Urothelium cell line (cell line): ENCODE data around the gene UGT1A7.
"Not testable (repeated sequence)": the region's sequence is repeated elsewhere in the genome, so short reads cannot be mapped to it uniquely, and the experiment has no call there.

Source experiments
- DNase-seq: peaks from one replicate; pipeline ENCODE4 v3.0.0; 2011; ENCODE audit warnings: low spot score, mixed read lengths
- FAIRE-seq: peaks from 2 replicates; lab custom pipeline; 2011; peaks lifted over from hg19 to GRCh38; lab: Jason Lieb, UNC

Gene UGT1A7

DNA sequence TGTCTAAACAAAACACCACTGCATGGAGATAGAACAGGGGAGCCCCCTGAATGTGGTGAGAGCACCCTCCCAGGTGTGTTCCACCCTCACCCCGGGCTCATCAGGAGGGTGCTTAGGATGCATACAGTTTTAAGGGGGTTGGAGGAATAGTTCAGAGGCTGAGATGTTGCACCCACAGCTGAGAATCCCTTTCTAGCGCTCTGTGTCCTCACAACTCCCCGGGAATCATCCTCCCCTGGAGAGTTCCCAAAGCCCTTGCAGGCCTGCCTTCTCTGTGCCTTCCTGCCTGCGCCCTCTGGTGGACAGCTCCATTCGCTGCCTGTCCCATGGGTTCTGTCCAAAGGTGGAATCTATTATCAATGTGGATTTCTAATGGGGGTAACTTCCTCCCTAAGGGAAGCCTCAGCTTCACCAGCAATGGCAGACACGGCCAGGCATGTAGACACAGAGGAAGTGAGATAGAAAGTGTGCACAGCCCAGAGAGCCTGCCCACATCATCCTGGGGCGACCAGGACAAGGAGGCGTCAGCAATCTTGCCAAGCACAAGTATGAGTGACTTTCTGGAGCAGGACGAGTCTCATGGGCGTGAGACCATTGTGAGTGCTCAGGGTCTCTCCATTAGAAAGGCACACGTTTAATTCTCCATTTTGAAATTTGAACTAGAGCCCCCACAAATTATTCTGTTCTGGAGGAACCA is 29.8 kb downstream of the UGT1A7 start:
- FAIRE-seq, result peak; percentile 20
- peak; percentile 75 for DNase-seq

DNA sequence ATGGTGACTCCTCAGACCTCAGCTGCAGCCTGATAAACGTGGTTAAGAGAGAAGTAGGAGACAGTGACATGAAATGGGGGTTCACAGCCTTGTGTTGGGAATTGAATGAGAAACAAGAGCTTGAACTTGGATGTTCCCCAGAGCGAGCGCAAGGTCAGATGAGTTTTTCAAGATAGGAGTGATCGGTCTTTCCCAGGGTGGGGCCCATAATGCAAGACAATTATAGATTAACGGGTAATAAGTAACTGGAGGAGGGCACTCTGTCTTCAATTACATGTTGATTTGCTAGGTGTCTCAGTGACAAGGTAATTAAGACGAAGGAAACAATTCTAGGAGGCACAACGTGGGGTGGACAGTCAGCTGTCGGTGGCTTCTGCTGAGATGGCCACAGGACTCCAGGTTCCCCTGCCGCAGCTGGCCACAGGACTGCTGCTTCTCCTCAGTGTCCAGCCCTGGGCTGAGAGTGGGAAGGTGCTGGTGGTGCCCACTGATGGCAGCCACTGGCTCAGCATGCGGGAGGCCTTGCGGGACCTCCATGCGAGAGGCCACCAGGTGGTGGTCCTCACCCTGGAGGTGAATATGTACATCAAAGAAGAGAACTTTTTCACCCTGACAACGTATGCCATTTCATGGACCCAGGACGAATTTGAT is 31.0 kb downstream of the UGT1A7 start, which contains the start of gene UGT1A5:
TSS of gene UGT1A5 (plus strand) at position 297 of the 651 bp plus-strand sequence. CDS start at position 382, 85 bp downstream.
- no peak for FAIRE-seq
- DNase-seq, result no peak

DNA sequence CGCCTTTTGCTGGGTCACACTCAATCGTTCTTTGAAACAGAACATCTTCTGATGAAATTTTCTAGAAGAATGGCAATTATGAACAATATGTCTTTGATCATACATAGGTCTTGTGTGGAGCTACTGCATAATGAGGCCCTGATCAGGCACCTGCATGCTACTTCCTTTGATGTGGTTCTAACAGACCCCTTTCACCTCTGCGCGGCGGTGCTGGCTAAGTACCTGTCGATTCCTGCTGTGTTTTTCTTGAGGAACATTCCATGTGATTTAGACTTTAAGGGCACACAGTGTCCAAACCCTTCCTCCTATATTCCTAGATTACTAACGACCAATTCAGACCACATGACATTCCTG is 31.5 kb downstream of the UGT1A7 start:
- FAIRE-seq (no peak), DNase-seq (no peak)

DNA sequence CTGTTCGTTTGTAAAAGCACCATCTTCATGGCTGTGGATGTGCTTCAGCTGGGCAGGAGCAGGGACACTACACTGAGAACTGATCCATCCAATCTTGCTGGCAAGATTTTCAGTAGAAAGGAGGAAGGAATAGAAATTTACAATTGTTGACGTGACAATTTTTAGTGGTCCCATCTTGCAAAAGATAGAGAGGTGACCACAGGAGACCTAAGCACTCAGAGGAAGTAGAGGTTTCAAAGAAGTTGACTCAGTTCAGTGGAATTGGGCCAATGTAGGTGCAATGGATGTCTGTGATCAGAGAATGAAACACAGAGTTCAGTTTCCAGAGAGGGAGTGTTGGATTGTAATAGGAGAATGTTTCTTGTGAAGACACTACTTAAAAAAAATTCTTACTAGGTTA is 32.4 kb downstream of the UGT1A7 start:
- DNase-seq (no peak), FAIRE-seq (no peak)

DNA sequence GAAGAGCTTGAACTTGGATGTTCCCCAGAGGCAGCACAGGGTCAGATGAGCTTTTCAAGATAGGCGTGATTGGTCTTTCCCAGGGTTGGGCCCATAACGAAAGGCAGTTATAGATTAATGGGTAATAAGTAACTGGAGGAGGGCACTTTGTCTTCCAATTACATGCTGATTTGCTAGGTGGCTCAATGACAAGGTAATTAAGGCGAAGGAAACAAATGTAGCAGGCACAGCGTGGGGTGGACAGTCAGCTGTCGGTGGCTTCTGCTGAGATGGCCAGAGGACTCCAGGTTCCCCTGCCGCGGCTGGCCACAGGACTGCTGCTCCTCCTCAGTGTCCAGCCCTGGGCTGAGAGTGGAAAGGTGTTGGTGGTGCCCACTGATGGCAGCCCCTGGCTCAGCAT is 36.9 kb downstream of the UGT1A7 start, which contains the start of gene UGT1A4:
TSS of gene UGT1A4 (plus strand) at position 185 of the 400 bp plus-strand sequence. CDS start at position 270, 85 bp downstream.
- no peak for DNase-seq
- FAIRE-seq, result no peak

DNA sequence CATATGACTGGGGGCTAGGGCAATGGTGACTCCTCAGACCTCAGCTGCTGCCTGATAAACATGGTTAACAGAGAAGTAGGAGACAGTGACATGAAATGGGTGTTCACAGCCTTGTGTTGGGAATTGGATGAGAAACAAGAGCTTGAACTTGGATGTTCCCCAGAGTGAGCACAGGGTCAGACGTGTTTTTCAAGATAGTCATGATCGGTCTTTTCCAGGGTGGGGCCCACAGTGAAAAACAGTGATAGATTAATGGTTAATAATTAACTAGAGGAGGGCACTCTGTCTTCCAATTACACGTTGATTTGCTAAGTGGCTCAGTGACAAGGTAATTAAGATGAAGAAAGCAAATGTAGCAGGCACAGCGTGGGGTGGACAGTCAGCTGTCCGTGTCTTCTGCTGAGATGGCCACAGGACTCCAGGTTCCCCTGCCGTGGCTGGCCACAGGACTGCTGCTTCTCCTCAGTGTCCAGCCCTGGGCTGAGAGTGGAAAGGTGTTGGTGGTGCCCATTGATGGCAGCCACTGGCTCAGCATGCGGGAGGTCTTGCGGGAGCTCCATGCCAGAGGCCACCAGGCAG is 47.1 kb downstream of the UGT1A7 start, which contains the start of gene UGT1A3:
TSS of gene UGT1A3 (plus strand) at position 320 of the 579 bp plus-strand sequence. CDS start at position 405, 85 bp downstream.
- DNase-seq (no peak), FAIRE-seq (no peak)

DNA sequence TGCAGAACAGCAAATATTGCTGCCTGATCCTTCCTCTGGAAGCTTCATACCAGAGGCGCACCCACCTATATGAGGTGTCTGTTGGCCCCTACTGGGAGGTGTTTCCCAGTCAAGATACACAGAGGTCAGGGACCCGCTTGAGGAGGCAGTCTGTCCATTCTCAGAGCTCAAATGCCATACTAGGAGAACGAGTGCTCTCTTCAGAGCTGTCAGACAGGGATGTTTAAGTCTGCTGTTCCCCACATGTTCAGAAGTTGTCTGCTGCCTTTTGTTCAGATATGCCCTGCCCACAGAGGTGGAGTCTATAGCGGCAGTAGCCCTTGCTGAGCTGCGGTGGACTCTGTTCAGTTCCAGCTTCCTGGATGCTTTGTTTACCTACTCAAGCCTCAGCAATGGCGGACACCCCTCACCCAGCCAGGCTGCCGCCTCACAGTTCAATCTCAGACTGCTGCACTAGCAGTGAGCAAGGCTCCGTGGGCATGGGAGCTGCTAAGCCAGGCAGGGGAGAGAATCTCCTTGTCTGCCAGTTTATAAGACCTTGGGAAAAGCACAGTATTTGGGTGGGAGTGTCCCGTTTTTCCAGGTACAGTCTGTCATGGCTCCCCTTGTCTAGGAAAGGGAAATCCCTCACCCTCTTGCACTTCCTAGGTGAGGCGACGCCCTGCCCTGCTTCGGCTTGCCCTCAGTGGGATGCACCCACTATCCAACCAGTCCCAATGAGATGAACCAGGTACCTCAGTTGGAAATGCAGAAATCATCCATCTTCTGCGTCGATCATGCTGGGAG is 55.4 kb downstream of the UGT1A7 start:
- DNase-seq, FAIRE-seq: not testable (repeated sequence)

DNA sequence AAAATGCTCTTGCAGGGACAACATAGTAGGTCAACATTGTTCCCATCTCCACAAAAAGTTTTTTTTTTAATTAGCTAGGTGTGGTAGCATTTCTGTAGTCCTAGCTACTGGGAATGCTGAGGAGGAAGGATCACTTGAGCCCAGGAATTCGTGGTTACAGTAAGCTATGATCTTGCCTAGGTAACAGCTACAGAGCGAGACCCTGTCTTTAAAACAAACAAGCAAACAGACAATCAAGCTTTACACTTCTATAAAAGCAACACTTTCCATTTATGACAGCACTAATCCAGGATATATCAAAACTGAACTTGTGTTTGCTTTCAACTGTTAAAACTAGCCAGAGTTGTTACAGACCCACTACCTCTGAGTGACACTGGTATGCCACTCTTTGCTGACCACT is 59.2 kb downstream of the UGT1A7 start:
- DNase-seq (no peak), FAIRE-seq (no peak)

DNA sequence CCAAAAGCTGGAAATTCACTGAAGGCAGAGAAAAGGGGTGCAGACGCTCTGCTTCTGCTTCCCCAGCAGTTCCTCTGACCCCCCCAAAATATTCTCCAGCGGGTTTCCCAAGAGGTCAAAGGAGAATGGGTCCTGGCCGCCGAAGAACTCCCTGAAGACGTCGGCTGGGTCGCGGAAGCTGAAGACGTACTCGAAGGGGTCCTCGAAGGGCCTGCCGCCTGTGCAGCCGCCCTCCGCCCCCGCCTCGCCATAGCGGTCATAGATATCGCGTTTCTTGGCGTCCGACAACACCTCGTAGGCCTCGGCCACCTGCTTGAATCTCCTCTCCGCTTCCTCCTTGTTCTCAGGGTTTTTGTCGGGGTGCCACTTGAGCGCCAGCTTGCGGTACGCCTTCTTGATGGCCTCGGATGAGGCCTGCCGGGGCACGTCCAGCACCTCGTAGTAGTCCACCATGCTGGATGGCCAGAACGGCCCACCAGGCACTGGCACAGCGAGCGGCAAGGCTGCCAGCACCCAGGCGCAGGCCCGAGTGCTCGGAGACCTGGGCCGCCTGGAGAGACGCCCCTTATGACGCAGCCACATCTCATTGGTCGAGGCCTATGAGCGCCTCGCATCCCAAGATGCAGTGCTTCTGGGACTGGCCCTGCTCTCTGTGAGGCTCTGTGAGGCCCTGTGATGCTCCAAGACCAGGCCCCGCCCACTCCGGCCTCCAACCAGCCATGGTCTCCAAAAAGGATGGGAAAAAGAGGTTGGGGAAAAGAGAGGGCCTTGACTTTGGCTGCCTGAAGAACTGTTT is 62.0 kb downstream of the UGT1A7 start:
- no peak for FAIRE-seq
- no peak for DNase-seq

DNA sequence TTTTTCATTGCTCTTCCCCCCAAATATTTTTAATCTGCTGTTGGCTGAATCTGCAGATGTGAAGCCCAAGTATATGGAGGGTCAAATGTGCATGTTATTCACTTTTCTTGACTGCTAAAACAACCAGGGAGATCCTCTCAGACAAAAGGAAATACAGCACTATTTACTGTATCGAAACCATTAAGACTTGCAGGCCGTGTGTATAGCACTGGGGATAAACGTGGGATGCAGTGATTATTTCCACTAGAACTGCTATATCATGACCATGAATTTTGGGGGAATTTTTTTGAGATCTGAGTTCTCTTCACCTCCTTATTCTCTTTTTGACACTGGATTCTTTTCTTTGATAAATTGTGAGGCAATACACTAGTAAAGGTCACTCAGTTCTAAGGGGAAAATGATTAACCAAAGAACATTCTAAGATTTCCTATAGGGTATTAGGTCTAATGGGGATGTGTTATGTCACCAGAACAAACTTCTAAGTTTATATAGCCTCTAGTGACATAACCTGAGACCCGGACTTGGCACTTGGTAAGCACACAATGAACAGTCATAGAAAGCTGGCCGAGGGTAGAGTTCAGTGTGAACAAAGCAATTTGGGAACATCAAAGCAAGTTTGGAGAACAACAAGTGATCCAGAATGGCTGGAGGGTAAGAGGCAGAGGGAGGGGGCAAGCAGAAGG is 63.5 kb downstream of the UGT1A7 start:
- FAIRE-seq (no peak), DNase-seq (no peak)

DNA sequence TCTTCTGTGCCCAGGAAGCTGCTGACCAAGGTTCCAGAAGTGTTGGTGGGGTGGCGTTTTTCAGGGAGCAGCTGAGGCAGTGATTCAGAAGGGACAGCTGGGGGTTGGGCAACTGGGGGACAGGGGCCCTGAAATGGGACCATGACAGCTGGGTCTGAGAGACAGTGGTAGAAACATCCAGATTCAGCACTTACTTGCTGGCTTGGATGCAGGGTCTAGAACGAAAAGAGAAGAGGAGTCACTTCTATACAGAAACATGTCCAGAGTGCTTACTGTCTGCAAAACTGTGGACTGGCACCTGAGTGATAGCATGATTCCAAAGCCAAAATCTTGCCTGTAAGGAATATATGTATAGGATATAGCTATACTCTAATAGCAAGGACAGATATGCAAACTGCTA is 64.1 kb downstream of the UGT1A7 start:
- DNase-seq, FAIRE-seq: not testable (repeated sequence)

DNA sequence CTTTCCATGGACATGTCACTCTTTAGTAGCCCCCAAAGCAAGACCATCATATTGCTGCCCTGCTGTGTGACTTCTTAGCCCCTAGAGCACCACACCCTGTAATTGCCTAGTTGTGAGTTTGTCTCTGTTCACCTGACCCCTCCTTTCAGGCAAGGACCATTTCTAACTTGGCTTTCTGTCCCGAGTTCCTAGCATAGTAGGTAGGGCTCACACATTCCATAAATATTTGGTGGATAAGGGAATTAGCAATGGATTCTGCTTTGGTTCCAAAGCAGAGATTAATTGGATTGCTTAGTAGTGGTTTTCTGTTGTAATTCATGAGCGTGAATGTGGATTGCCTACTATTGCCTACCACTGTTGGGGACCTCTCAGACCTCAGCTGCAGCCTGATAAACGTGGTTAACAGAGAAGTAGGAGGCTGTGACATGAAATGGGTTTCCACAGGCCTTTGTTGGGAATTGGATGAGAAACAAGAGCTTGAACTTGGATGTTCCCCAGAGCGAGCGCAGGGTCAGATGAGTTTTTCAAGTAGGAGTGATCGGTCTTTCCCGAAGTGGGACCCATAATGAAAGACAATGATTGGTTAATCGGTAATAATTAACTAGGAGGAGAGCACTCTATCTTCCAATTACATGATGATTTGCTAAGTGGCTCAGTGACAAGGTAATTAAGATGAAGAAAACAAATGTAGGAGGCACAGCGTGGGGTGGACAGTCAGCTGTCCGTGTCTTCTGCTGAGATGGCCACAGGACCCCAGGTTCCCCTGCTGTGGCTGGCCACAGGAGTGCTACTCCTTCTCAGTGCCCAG is 65.0 kb downstream of the UGT1A7 start:
- FAIRE-seq, result peak; percentile 86
- DNase-seq, result no peak

DNA sequence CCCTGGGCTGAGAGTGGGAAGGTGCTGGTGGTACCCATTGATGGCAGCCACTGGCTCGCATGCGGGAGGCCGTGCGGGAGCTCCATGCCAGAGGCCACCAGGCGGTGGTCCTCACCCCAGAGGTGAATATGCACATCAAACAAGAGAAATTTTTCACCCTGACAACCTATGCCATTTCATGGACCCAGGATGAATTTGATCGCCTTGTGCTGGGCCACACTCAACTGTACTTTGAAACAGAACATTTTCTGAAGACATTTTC is 65.5 kb downstream of the UGT1A7 start:
- FAIRE-seq (no peak), DNase-seq (no peak)

DNA sequence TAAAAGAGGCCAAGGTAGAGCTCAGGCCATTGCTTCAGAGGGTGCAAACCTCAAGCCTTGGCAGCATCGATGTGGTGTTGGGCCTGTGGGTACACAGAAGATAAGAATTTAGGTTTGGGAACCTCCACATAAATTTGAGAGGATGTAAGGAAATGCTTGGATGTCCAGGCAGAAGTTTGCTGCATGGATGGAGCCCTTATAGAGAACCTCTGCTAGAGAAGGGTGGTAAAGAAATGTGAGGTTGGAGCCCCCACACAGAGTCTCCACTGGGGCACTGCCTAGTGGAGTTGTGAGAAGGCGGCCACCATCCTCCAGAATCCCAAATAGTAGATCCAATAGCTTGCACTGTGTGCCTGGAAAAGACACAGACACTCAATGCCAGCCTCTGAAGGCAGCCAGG is 69.0 kb downstream of the UGT1A7 start:
- DNase-seq, FAIRE-seq: not testable (repeated sequence)

DNA sequence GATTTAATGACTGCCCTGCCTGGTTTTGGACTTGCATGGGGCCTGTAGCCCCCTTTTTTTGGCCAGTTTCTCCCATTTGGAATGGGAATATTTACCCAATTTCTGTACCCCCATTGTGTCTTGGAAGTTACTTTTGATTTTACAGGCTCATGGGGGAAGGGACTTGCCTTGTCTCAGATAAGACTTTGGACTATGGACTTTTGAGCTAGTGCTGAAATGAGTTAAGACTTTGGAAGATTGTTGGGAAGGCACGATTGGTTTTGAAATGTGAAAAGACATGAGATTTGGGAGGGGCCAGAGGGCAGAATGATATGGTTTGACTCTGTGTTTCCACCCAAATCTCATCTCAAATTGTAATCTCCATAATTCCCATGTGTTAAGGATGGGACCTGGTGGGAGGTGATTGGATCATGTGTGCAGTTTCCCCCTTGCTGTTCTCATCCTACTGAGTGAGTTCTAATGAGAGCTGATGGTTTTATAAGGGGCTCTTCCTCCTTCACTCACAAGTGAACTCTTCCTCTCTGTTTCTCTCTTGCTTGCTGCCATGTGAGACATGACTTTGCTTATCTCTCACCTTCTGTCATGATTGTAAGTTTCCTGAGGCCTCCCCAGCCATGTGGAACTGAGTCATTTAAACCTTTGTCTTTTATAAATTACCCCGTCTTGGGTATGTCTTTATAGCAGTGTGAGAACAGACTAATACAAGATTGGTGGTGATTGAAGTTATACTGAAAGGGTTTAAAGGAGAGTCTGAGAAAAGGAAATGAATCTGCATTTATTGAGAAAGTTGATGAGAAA is 69.7 kb downstream of the UGT1A7 start:
- not testable (repeated sequence) for FAIRE-seq, DNase-seq

DNA sequence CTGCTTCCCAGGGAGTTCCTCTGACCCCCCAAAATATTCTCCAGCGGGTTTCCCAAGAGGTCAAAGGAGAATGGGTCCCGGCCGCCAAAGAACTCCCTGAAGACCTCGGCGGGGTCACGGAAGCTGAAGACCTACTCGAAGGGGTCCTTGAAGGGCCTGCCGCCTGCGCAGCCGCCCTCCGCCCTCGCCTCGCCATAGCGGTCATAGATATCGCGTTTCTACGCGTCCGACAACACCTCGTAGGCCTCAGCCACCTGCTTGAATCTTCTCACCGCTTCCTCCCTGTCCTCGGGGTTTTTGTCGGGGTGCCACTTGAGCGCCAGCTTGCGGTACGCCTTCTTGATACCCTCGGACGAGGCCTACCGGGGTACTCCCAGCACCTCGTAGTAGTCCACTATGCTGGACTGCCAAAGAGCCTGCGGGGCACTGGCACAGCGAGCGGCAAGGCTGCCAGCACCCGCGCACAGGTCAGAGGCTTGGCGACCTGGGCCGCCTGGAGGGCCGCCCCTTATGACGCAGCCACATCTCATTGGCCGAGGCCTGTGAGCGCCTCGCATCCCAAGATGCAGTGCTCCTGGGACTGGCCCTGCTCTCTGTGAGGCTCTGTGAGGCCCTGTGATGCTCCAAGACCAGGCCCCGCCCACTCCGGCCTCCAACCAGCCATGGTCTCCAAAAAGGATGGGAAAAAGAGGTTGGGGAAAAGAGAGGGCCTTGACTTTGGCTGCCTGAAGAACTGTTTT is 73.3 kb downstream of the UGT1A7 start:
- no peak for DNase-seq
- FAIRE-seq, result no peak

DNA sequence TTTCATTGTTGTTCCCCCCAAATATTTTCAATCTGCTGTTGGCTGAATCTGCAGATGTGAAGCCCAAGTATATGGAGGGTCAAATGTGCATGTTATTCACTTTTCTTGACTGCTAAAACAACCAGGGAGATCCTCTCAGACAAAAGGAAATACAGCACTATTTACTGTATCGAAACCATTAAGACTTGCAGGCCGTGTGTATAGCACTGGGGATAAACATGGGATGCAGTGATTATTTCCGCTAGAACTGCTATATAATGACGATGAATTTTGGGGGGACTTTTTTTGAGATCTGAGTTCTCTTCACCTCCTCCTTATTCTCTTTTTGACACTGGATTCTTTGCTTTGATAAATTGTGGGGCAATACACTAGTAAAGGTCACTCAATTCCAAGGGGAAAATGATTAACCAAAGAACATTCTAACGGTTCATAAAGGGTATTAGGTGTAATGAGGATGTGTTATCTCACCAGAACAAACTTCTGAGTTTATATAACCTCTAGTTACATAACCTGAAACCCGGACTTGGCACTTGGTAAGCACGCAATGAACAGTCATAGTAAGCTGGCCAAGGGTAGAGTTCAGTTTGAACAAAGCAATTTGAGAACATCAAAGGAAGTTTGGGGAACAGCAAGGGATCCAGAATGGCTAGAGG is 74.9 kb downstream of the UGT1A7 start:
- no peak for DNase-seq
- no peak for FAIRE-seq
